GM12864 (cell line): ENCODE data around the gene MAP3K3.

Source experiments
- DNase-seq: peaks from one replicate; pipeline ENCODE4 v3.0.0-alpha.2; 2011; ENCODE audit warnings: low read depth
- H3K4me3 ChIP-seq: 2 replicates; pipeline ENCODE4 v1.5.1; 2011; ENCODE audit warnings: mild to moderate bottlenecking, low read depth, low read length, control low read depth
- TF ChIP-seq, protein P1 (sequence below): IDR thresholded peaks from 2 replicates; pipeline ENCODE4 v1.5.1; 2011; ENCODE audit warnings: low read depth, mild to moderate bottlenecking, moderate library complexity, low read length, control low read depth, inconsistent platforms; ENCODE audit errors: missing control alignments

MAP3K3 gene

DNA sequence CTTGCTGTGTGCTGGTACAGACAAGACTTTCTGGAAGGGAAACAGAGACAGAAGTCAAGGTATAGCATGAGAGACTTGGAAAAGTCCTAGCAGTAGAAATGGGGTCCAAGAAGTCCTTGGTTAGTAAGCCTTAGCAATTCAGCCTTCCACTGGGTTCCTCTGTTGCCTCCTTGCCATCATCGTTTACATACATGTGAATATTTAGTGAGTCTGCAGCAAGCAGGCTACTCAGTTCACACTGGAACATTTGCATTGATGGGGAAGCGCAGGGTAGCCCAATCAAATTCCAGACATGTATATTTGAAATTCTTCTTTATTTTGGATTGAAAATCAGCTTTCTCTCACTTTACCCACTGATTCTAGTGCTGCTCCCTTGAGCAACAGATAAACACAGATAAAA is 50.6 kb downstream of the MAP3K3 start:
- H3K4me3 ChIP-seq: no peak overlapping the region
- DNase-seq: no peak
- TF ChIP-seq, protein P1, sequence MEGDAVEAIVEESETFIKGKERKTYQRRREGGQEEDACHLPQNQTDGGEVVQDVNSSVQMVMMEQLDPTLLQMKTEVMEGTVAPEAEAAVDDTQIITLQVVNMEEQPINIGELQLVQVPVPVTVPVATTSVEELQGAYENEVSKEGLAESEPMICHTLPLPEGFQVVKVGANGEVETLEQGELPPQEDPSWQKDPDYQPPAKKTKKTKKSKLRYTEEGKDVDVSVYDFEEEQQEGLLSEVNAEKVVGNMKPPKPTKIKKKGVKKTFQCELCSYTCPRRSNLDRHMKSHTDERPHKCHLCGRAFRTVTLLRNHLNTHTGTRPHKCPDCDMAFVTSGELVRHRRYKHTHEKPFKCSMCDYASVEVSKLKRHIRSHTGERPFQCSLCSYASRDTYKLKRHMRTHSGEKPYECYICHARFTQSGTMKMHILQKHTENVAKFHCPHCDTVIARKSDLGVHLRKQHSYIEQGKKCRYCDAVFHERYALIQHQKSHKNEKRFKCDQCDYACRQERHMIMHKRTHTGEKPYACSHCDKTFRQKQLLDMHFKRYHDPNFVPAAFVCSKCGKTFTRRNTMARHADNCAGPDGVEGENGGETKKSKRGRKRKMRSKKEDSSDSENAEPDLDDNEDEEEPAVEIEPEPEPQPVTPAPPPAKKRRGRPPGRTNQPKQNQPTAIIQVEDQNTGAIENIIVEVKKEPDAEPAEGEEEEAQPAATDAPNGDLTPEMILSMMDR: no peak

DNA sequence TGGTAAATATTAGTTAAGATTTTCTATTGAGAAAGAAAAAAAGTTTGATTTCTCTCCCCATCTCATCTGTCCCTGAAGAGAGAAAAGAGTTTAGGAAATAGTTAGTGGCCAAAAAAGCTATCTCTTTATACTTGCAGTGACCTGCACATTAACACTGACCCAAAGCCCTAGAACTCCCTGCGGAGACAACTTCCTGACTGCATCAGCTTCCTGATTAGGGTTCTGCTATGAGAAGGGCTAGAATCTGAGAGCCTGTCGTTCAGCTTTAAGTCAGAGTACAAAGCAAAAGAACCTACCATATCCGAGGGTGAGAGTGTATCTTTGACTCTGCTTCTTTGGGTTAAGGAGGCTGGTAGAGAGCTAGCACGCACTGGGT is 53.0 kb downstream of the MAP3K3 start:
- no peak for DNase-seq
- TF ChIP-seq, protein P1: no peak
- H3K4me3 ChIP-seq: no peak overlapping the region

DNA sequence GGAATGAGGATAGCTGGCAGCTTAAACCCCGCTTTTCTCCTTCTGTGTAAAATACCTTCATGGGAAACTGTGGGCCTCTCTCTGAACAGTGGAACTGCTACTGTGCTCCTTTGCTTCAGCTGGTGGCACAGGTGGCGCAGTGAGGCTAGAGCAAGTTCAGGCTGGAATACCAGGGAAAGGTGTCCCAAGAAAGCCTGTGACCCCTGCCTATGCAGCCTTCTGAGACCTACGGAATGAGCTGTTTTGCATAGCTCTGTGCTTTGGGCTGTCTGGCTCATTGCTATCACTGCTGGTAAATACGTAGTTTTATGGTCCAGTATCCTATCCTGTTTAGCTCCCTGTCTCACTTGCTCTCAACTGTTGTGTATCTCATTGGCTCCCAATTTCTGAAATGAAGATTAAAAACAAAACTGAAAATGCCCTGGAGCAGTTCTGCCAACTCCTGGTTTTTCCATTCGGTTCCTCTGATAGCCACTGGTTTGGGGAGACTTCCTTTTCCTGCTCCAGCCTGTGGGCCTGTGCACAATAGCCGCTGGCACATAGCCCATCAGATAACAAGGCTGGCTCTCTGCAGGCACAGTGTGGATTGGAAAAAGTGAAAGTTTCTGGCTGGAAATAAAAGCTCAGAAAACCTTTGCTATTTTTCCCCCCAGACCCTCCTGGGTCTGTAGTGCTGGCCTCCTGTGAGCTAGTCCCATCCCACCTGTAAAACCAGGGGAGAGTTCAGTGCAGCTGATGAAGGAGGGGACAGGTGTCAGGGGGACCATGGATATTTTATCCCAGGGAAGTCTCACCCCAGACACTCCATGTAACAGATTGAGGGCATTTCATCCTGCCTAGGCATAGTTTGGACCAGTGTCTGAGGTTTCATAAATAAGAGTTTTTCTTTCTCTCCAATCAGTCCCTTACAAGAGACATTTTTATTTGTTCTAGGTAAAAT is 53.7 kb downstream of the MAP3K3 start:
- no peak for DNase-seq
- H3K4me3 ChIP-seq: no peak overlapping the region
- TF ChIP-seq, protein P1: no peak

DNA sequence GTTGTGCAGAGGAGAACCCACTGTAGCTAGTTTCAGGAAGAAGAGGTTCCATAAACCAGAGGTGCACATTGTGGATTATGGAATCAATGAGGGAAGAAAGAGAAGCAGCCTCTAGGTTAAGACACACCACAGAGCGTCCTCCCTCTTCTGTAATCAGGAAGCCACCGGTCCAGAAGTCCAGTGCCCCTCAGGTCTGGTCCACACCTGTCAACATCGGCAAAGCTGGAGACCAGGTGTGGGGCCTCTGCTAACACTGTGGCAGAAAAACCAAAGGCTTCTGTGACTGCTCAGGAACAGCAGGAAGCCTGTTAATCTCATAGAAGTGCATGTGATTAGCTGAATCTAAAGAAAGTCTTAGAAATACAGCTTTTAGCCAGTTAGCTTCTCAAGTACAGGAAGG is 54.4 kb downstream of the MAP3K3 start:
- TF ChIP-seq, protein P1: no peak
- DNase-seq: no peak
- H3K4me3 ChIP-seq: no peak overlapping the region

DNA sequence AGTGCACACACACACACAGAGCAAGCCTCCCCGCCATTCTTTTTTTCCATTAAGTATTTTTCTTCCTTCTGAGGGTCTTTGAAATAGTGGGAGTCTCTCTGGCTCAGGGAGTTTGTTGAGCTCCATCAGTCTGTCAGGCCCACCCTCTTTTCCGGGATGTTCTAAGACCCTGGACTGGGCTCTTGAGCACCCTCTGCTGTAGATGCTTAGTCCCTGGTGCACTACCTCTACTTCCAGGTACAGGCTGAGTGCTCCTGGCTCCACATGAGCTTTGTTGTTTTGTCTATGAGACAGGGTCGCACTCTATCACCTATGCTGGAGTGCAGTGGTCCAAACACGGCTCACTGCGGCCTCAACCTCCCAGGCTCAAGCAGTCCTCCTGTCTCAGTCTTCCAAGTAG is 57.0 kb downstream of the MAP3K3 start:
- DNase-seq: no peak
- TF ChIP-seq, protein P1: peak; percentile 6
- no peak overlapping the region for H3K4me3 ChIP-seq

DNA sequence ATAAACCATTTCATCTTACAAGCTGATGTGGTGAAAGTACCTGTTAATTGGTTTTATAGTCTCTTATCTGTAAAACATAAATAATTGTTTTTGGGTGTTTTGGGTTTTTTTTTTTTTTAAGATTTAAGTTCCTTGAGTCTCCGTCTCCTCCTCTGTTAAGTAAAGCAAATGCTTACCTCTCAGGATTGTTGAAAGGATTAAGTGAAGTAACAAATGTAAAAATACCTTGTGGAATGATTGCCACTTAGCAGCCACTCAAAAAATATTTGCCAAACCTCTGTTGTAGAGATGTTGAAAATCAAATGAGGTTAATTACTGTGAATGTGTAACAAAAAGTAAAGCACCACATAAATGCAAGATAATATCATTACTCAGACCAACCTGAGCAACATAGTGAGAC is 58.5 kb downstream of the MAP3K3 start:
- H3K4me3 ChIP-seq: no peak overlapping the region
- TF ChIP-seq, protein P1: no peak
- DNase-seq: no peak

DNA sequence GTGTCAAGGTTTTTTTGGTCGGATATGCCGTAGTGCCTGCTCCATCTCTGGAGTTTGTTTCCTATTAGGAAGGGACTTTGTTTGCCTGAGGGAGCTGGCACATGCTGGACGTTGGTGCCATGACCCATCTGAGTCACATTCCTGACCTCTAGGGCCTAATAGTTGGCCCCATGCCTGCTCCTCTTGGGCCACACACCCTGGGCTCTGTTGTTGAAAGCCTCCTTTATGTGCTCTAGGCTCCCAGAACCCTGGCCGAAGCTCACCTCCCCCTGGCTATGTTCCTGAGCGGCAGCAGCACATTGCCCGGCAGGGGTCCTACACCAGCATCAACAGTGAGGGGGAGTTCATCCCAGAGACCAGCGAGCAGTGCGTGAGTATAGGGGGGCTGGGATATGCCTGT is 59.3 kb downstream of the MAP3K3 start:
- H3K4me3 ChIP-seq: no peak overlapping the region
- no peak for DNase-seq
- TF ChIP-seq, protein P1: no peak
